Measurements from ENCODE around the gene NFATC3. TPM values are rescaled to one million over a fixed set of nuclear protein-coding genes. Genes with fewer than 3 reads are reported as not detected.

Gene NFATC3
- total RNA-seq, 1 donor from 2014 or later: 33.1 TPM

GRCh38 chr16:68087688-68088087 lies 2.5 kb downstream of the NFATC3 start:
- Mint-ChIP-seq H3K4me3 (ENCODE audit: unreplicated experiment) (no peak overlapping the region), H3K27ac (ENCODE audit: unreplicated experiment) (no peak overlapping the region), H3K9me3 (ENCODE audit: unreplicated experiment) (peaks cover 12% of the 10 kb centered on the region), H3K4me1 (ENCODE audit: low read depth, unreplicated experiment) (peaks cover 23% of the 10 kb centered on the region), H3K27me3 (ENCODE audit: unreplicated experiment) (peaks cover 11% of the 10 kb centered on the region), H3K36me3 (ENCODE audit: unreplicated experiment) (no peaks in the 10 kb centered on the region)
- no peak for TF ChIP-seq CTCF (IDR thresholded peaks at IDR 0.05; ENCODE audit: partially characterized antibody, unreplicated experiment)
- DNase-seq: no peak

DNA sequence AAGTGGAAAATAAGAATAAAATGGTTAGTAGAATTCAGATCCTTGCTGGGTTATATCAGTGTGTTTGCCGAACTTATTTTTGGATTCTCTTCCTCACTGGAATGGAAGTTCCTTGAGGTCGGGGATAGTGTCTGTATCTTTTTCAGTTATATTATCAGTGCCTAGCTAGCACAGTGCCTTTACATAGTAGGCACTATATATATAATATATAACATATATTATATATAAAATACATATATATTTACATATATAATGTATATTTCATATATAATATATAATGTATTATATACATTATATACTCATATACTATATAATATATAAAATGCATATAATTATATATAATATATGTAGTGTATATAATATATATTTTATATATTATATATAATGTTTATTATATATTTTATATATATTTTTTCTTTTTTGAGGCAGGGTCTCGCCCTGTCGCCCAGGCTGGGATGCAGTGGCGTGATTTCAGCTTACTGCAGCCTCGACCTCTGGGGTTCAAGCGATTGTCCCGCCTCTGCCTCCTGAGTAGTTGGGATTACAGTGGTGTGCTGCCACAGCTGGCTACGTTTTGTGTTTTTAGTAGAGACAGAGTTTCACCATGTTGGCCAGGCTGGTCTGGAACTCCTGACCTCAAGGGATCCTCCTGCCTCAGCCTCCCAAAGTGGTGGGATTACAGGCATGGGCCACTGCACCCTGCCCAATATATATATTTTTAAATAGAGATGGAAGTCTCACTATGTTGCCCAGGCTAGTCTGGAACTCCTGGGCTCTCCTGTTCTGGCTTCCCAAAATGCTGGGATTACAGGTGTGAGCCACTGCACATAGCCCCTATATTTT lies 3.2 kb downstream of the NFATC3 start:
- no peaks in the 10 kb centered on the region for H3K36me3 Mint-ChIP-seq (ENCODE audit: unreplicated experiment)
- no peak overlapping the region for H3K4me3 Mint-ChIP-seq (ENCODE audit: unreplicated experiment)
- TF ChIP-seq CTCF (IDR thresholded peaks at IDR 0.05; ENCODE audit: partially characterized antibody, unreplicated experiment): no peak
- H3K27me3 Mint-ChIP-seq (ENCODE audit: unreplicated experiment): peaks cover 9% of the 10 kb centered on the region
- no peak for DNase-seq
- H3K9me3 Mint-ChIP-seq (ENCODE audit: unreplicated experiment): peaks cover 12% of the 10 kb centered on the region
- H3K4me1 Mint-ChIP-seq (ENCODE audit: low read depth, unreplicated experiment): peaks cover 22% of the 10 kb centered on the region
- H3K27ac Mint-ChIP-seq (ENCODE audit: unreplicated experiment): no peak overlapping the region

DNA sequence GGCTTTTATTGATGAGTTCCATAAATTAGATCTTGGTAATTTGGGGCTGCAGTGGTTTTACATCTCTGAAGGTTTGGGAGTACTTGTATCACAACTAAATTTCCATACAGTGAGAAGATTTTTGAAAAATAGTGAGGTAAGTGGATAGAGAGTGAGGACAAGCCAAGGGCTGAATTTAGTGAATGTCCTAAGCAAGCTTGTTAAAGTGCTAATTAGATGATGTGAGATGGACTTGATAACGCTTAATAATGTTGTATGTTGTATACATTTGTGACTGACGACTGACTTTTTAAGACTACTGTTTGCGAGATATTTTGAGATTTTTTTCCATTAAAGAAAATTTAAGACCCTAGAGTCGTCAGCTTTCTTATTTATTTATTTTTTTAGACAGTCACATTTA lies 3.9 kb downstream of the NFATC3 start:
- peaks cover 5% of the 10 kb centered on the region for H3K27me3 Mint-ChIP-seq (ENCODE audit: unreplicated experiment)
- no peak for TF ChIP-seq CTCF (IDR thresholded peaks at IDR 0.05; ENCODE audit: partially characterized antibody, unreplicated experiment)
- no peak overlapping the region for H3K4me3 Mint-ChIP-seq (ENCODE audit: unreplicated experiment)
- no peaks in the 10 kb centered on the region for H3K36me3 Mint-ChIP-seq (ENCODE audit: unreplicated experiment)
- peaks cover 18% of the 10 kb centered on the region for H3K4me1 Mint-ChIP-seq (ENCODE audit: low read depth, unreplicated experiment)
- H3K27ac Mint-ChIP-seq (ENCODE audit: unreplicated experiment): no peak overlapping the region
- peaks cover 6% of the 10 kb centered on the region for H3K9me3 Mint-ChIP-seq (ENCODE audit: unreplicated experiment)
- no peak for DNase-seq

- H3K9me3 Mint-ChIP-seq (ENCODE audit: unreplicated experiment): peaks cover 6% of the 10 kb centered on the region
- H3K27me3 Mint-ChIP-seq (ENCODE audit: unreplicated experiment): peaks cover 5% of the 10 kb centered on the region
- no peak overlapping the region for H3K27ac Mint-ChIP-seq (ENCODE audit: unreplicated experiment)
- peaks cover 20% of the 10 kb centered on the region for H3K4me1 Mint-ChIP-seq (ENCODE audit: low read depth, unreplicated experiment)
- no peak for DNase-seq
- H3K4me3 Mint-ChIP-seq (ENCODE audit: unreplicated experiment): no peak overlapping the region
- no peak for TF ChIP-seq CTCF (IDR thresholded peaks at IDR 0.05; ENCODE audit: partially characterized antibody, unreplicated experiment)
- no peaks in the 10 kb centered on the region for H3K36me3 Mint-ChIP-seq (ENCODE audit: unreplicated experiment)
These were observed 5.0 kb downstream of the NFATC3 start for GRCh38 chr16:68090130-68090529.

- Mint-ChIP-seq H3K9me3 (ENCODE audit: unreplicated experiment) (peaks cover 6% of the 10 kb centered on the region), H3K27me3 (ENCODE audit: unreplicated experiment) (peaks cover 5% of the 10 kb centered on the region), H3K4me1 (ENCODE audit: low read depth, unreplicated experiment) (peaks cover 20% of the 10 kb centered on the region), H3K4me3 (ENCODE audit: unreplicated experiment) (no peak overlapping the region), H3K36me3 (ENCODE audit: unreplicated experiment) (no peaks in the 10 kb centered on the region), H3K27ac (ENCODE audit: unreplicated experiment) (no peak overlapping the region)
- no peak for TF ChIP-seq CTCF (IDR thresholded peaks at IDR 0.05; ENCODE audit: partially characterized antibody, unreplicated experiment)
- no peak for DNase-seq
These were observed 5.4 kb downstream of the NFATC3 start for GRCh38 chr16:68090533-68090932.
